Retina (tissue), 1 donor: ENCODE data around the gene KLHL8.
"Not testable (repeated sequence)": the region's sequence is repeated elsewhere in the genome, so short reads cannot be mapped to it uniquely, and the experiment has no call there.

ENCODE experiments used
- DNase-seq: peaks from one replicate; pipeline ENCODE4 v3.0.0-alpha.2; 2016

Gene KLHL8

DNA sequence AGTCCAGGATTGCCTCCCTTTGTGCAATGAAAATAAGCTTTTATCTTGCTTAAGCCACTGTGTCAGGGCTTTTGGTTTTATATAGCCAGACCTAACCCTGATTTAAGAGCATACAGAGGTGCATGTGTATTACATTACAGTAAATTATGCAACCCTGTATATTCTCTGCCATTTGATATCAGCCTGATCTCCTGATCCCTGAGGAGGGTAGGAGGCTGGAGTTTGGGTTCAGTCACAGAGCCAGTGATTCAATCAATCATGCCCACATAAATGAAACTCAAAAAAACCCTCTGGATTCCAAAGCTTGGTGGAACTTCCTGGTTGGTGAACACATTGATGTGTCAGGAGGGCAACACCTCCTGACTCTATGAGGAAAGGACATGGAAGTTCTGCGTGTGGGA is 7.3 kb upstream of the KLHL8 start:
- DNase-seq: no peak

DNA sequence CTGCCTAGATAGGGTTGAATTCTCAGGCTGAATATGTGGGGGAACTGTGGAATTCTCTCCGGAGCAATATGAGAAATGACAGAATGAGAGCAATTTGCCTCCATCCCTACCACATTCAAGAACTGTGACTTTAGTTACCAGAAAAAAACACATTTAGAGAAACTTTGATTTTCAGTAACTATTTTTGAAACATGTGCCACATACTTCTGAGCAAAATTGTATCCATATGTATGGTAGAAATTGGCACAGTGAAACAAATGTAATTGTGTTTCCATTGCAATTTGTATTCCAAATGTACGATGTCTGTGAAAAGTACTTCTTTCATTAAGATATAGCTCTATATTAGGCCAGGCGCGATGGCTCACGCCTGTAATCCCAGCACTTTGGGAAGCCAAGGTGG is 5.5 kb upstream of the KLHL8 start:
- DNase-seq: no peak

DNA sequence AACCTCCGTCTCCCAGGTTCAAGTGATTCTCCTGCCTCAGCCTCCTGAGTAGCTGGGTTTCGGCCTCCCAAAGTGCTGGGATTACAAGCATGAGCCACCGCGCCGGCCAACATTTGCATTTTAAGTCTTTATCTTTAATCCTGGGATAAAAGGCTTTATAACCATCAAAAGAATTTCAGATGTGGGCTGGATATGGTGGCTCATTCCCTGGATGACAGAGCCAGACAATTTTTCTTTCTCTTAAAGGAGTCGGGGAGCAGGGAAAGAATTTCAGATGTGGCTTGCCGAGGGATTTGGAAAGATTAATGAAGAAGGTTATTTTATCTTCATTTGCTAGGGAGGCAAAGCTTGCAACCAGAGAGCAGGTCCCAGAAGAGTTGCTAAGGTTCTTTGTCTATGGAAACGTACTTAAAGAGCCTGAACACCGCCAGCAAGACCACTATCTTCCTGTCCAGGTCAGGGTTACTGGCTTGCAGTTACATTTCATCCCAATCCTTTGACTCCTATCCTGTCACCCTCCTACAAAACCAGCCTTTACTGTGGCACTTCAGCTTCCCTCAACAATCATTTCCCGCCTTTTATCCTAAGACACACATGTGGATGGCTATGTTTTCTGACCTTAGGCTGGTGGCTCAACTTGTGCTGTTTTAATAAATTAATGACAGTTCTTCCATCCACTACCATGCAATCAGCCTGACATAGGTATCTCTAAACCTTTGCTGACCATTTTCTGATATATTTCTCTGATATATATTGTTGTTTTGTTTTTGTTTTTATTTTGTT is 3.9 kb upstream of the KLHL8 start:
- DNase-seq: no peak

DNA sequence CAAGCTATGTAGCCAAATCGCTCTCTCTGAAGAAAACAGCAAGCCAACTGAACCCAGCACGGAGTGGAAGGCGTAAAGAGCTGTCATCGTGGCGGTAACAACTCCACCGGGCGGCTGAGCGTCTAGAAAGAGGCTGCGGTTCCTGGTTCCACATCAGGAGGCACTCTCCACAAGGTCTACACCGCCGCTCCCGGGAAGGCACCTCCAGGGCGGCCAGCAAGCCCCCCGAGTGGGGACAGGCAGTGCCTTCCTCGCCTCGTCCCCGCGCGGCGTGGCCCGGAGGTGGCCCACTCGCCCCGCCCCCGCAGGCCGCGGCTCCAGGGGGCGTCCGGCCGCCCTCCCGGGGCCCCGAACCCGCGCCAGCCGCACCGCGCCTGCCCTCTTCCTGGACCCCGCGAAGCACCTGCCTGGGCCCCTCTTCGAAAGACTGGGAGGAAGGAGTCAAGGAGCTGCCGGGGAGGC is 755 bp downstream of the KLHL8 start:
- DNase-seq: no peak

DNA sequence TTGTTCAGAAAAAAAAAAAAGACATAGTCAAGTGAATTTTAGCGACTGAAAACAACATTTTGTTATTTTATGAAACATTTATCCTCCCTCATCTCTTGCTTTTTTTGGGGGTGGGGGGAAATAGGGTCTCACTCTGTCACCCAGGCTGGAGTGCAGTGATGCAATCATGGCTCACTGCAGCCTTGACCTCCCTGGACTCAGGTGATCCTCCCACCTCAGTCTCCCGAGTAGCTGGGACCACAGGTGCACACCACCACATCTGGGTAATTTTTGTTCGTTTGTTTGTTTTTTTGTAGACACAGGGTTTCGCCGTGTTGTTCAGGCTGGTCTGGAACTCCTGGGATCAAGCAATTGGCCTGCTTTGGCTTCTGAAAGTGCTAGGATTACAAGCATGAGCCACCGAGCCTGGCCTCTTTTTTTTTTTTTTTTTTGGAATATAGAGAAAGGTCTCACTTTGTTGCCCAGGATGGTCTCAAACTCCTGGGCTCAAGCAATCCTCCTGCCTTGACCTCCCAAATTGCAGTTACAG is 3.1 kb downstream of the KLHL8 start:
- DNase-seq: not testable (repeated sequence)

DNA sequence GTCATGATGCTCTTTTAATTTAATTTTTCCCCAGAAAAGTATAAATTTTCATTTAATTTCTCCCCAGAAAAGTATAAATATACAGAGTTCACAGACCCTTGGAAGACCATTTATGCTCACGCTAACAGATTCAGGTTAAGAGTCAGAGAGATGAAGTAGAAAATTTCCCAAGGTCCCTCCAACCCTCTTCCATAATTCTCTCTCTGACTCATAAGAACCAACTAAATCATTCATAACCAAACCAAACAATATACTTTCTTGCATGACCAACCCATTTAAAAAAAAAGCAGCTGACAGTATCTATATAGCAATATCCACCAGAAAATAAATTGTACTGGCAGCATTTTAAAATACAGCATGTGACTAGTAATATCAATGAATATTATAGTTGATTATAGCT is 3.9 kb downstream of the KLHL8 start:
- no peak for DNase-seq

DNA sequence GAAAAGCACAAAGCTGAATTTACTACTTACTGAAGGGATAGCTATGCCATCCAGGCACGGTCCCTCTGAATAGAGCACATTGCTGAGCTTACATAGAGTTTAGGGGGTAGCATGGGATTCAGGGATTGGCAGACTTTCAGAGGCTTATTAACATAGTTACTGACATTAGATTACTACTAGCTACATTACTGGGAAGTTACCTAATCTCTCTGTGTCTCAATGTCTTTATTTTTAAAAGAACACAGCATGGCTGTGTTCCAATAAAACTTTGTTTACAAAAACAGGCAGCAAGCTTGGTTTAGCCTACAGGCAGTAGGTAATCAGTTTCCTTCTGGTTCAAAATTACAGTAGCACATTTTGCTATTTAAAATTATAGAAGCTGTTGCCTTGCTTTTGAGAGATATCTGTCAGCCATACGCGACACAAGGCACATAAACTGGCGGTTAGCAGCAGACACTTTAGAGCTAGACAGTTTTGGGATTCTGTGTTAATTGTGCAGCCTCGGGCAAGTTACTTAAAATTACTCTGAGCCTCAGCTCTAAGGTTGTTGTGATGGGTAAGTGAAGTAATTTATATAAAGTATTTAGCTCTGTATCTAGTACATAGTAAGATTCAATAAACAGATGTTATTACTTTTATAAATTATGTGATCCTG is 6.9 kb downstream of the KLHL8 start:
- DNase-seq: no peak

DNA sequence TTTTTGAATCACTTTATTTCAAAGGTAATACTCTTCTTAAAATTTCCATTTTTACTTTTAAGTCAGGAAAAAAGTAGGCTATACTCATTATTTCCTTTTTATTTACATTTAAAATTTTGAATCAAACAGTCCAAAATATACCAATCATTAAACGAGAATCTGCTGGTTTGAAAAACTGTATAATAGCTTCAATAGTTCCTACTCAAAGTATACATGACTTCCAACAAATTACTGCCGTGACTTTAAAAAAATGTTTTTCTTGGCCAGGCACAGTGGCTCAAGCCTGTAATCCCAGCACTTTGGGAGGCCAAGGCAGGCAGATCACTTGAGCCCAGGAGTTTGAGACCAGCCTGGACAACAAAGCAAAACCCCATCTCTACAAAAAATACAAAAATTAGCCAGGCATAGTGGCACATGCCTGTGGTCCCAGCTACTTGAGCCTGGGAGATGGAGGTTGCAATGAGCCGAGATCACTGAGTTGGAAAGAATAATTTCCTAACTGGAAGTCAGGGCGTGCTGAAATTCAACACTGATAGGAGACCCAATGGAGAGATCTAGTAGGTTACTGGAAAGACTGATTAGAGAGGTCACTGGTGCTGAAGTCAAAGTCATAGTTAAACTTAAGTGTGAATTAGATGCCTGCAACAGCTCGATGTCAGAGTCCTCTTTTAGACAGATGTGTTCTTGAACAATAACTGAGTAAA is 9.0 kb downstream of the KLHL8 start:
- no peak for DNase-seq

DNA sequence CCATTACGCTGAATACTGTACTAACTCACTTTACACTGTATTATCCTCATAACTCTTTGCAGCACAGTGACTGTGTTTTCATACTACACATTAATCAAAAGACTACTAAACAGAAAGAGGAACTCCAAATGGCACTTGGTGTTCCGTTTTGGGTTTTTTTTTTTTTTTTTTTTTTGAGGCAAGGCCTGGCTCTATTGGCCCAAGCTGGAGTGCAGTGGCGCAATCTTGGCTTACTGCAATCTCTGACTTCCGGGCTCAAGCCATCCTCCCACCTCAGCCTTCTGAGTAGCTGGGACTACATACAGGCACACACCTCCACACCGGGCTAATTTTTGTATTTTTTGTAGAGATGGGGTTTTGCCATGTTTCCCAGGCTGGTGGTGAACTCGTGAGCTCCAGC is 10.7 kb downstream of the KLHL8 start:
- no peak for DNase-seq

DNA sequence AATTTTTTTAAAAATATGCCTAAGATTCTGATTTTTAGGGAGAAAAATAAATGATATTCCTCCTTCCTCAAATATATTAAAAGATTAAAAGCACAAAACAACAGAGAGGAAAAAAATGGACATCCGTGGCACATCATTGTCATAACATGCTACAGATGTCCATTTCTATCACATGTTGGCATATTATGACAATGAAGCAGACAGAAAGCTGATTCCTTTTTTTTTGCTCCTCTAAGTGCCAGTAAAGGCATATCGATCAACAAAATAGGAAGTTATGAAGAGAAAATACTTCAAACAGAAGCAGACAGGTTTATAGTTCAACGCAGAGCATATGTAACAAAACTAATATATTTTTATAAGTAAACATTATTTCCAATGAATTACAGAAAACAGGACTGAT is 11.2 kb downstream of the KLHL8 start:
- no peak for DNase-seq

DNA sequence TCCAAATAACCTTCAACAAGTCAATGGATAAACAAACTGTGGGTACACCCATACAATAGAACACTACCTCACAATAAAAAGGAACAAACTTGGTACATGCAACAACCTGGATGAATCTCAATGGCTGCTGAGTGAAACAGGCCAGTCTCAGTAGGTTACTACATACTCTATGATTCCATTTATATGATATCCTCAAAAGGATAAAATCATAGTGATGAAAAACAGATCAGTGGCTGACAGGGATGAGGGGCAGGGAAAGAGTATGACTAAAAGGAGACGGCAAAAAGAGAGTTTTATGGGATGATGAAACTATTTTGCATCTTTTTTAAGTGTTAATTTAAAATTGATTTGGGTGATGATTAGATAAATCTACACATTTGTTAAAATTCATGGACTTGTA is 15.9 kb downstream of the KLHL8 start:
- DNase-seq: no peak

DNA sequence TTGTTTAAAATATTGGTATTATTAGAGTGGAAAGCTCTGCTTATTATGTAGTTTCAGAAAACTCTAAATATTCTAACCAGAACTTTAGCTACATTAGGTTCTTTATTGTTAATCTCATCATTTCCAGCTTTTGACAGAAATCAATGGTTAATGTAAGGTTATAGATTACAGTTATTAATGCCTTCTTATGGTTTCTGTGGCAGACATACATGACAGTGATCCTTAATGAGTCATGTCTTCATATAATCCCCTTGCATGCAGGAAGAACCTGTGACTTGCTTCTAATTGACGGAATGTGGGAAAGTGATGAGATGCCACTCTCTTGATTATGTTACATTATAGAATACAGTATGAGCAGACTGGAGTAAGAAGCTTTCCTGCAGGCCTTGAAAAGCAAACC is 23.5 kb downstream of the KLHL8 start:
- no peak for DNase-seq

DNA sequence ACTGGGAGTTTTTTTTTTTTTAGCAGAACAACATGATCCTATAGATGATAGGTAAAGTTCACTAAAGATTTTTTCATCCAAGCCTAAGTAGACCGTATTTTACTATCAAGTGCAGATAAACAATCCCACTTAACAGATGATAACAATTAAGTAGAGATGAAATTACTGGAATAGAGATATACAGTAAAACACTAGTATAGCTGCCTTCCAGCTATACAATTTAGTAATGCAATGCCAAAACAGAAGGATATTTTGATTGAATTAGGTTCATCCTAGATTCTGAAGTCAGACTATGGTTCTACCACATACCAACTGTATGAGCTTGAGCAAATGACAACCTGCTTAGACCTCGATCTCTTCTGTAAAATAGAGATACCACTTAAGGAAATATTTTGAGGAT is 24.3 kb downstream of the KLHL8 start:
- no peak for DNase-seq

DNA sequence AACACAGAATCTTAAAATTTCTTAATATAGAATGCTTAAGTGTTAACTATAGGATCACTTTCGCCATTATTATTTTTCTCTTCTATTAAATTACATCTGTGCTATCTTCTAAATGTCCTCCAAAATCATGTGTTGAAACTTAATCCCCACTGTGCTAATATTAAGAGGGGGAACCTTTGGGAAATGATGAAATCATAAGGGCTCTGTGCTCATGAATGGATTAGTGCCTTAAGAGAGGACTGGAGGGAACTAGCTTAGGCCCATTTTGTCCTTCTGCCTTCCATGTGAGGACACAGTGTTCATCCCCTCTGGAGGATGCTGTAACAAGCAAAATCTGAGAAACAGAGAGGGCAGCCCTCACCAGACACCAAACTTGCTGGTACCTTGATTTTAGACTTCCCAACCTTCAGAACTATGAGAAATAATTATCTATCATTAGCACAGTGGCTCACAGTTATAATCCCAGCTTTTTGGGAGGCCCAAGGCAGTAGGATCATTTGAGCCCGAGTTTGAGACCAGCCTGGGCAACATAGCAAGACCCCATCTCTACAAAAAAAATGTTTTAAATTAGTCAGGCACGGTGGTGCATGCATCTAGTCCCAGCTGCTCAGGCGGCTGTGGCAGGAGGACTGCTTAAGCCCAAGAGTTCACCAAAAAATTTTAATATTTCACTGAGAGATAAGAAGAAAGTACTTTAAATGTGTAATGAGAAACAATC is 26.3 kb downstream of the KLHL8 start:
- no peak for DNase-seq

DNA sequence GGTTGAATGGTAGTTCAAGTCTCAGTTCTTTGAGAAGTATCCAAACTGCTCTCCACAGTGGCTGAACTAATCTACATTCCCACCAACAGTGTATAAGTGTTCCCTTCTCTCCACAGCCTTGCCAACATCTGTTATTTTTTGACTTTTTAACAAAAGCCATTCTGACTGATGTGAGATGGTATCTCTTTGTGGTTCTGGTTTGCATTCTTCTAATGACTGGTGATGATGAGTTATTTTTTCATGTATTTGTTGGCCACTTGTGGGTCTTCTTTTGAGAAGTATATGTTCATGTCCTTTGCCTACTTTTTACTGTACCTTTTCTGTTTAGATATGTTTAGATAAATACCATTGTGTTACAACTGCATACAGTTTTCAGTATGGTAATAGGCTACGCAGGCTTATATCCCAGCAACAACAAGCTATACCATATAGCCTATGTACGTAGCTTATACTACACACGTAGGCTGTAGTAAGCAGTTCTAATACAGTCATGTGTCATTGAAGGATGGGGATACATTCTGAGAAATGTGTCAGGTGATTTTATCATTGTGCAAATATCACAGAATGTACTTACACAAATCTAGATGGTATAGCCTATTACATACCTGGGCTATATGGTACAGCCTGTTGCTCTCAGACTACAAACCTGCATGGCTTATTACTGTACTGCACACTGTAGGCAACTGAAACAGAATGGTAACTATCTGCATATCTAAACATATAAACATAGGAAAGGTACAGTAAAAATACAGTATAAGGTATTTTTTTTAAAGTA is 28.1 kb downstream of the KLHL8 start:
- no peak for DNase-seq

DNA sequence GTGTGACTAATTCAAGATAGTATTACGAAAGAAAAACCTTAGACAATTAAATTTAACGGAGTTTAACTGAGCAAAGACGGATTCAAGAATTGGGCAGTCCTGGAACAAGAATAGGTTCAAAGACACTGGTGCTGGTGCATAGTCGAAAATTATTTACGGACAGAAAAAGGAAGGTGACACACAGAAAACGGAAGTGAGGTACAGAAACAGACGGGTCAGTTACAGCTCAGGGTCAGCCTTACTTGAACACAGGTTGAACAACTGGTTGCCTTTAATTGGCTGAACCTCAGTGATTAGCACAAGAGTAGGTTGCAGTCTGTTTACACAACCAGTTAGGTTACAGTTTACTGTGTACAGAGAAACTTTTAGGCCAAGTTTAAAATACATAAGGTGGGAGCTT is 31.5 kb downstream of the KLHL8 start:
- DNase-seq: no peak

DNA sequence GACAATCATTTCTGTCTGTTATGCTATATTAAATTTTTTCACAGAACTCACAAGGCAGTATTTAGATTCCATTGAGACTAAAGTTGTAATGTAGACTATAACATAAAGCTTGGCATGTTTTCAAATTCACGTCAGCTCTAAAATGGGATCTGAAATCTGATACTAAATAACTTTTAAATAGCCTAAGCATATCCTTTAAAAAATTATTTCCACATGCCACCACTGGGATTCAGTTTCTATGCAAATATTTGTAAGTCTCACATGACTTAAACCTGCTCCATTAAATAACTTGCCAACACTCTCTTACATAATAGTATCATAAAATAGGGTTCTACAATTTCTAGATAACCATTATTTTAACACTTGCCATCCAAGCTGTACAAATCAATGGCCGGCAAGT is 32.4 kb downstream of the KLHL8 start:
- no peak for DNase-seq

DNA sequence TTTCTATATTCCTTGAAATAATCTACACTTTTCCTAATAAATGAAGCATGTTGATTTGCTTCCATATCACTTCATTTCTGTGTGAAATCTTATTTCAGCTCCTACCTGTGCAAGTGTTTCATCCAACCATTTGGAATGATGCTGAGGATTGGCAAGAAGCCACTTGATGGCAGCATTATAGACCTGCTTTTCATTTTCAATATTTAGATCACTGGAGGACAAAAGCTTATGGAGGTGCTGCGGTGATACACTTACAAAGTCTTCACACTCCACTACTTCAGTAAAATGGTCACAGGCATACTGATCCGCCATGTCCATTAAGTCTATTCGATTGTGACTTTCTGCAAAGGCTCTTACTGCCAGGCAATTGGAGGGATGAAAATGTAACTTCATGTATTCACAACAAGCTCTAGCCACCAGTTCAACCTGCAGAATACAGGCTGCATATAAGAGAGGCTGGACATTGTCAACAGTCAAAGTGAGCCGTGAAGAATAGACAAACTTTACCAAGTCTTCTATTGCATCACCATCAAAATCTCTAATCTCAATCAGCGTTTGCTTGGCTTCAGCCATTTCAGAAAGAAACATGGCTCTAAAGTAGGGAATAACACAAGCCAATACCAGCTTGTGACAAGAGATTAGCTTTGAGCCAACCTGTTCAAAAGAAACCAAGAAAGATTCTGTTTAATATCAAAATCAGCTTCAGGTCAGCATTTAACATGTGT is 35.1 kb downstream of the KLHL8 start:
- DNase-seq: peak; percentile 4

DNA sequence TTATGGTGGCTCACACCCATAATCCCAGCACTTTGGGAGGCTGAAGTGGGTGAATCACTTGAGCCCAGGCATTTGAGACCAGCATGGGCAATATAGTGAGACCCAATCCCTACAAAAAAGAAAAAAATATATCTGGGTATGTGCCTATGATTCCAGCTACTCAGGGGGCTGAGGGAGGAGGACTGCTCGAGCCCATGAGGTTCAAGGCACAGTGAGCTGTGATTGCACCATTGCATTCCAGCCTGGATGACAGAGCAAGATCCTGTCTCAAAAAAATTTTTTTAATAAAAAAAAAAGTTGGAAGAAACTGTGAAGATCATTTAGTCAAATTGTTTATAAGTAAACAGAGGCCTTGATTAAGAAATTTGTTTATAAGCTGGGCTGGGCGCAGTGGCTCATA is 39.7 kb downstream of the KLHL8 start:
- DNase-seq: no peak

DNA sequence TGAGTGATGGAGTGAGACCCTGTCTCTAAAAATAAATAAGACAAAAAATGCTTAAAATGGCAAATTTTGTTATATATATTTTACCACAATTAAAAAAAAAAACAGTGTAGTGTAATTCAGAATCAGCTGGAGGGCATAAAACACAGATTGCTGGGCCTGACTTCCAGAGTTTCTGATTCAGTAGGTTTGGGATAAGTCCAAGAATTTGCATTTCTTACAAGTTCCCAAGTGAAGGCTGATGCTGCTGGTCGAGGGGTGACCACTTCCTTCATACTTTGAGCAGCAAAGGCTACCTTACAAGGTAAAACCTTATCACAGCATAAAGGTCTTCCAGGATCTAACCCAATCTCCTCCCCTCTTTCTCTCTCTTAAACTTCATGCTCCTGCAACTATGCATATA is 40.7 kb downstream of the KLHL8 start:
- DNase-seq: no peak

DNA sequence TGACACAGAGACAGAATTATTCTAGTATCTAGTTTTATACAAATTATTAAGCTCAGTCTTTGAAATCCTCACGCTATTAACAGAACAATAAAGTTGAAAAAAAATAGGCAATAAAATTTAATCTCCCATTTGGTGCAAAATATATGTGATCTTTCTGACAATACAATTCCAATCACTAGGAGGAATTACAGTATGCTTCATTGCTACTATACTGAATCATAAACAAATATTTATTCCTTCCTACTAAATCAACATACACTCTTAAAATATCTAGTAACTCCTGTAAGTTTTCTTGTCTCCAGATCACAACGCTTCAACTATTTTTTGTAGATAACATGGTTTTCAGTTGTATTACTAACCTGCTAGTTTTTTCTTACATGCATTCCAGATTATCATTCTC is 45.7 kb downstream of the KLHL8 start:
- DNase-seq: no peak

DNA sequence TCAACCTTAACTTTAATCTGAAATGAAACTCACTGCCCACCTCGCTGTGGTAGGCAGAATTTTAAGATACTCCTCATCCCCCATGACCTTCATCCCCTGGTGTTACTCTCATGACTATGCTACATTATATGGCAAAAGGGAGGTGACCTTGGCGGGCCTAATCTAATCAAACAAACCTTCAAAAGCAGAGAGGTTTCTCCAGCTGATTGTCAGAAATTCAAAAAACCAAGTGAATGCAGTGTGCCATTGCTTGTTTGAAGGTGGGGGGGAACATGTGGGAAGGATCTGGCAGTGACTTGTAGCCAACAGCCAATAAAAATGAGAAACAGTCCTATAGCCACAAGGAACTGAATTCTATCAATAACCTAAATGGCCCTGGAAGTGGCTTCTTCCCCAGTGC is 48.5 kb downstream of the KLHL8 start:
- no peak for DNase-seq
